OCI-LY3 (cell line): ENCODE data around the gene ZNF521.

Experiments used
- CTCF ChIP-seq: fragments of 200-600, 300-600 bp; sonication (generic); IDR thresholded peaks from 2 replicates; pipeline ENCODE4 v1.5.1; 2014; ENCODE audit warnings: antibody characterized with exemption, low read length, low read depth
- EZH2phosphoT487 ChIP-seq: fragments of 200-600 bp; shearing (Covaris generic); IDR thresholded peaks from 2 replicates; pipeline ENCODE4 v1.6.1; 2018; ENCODE audit warnings: antibody characterized with exemption, mixed run types, low read depth

GRCh38 chr18:25061395-25061794 is 290.6 kb downstream of the ZNF521 start:
- TF ChIP-seq CTCF (no peak), EZH2phosphoT487 (no peak)
